Kidney (tissue), 14 donors: ENCODE data around the gene RND3. TPM values are rescaled to one million over a fixed set of nuclear protein-coding genes. Genes with fewer than 3 reads are reported as not detected.

Experiments
- DNase-seq, 5 donors: peaks; one replicate each; pipeline ENCODE4 v3.0.0-alpha.2; 2013 to 2020
- FAIRE-seq: peaks from 2 replicates; lab custom pipeline; 2012; peaks lifted over from hg19 to GRCh38; lab: Jason Lieb, UNC
- H3K27ac ChIP-seq, 2 donors: one replicate each; pipeline ENCODE4 v1.7.0; 2013; ENCODE audit warnings: low read depth in 2 of 2, low read length in 2 of 2, inconsistent platforms in 1 of 2
- H3K27me3 ChIP-seq: one replicate; pipeline ENCODE4 v1.7.1; 2013; ENCODE audit warnings: low read length, inconsistent platforms; ENCODE audit not compliant: control insufficient read depth, insufficient read depth
- H3K36me3 ChIP-seq, 3 donors: one replicate each; pipeline versions ENCODE4 v1.7.0 to v1.7.1; 2013; ENCODE audit warnings: low read length in 3 of 3, control low read depth in 1 of 3, inconsistent platforms in 1 of 3; ENCODE audit not compliant: insufficient read depth in 3 of 3, control insufficient read depth in 2 of 3
- H3K4me1 ChIP-seq, 3 donors: one replicate each; pipeline versions ENCODE4 v1.7.0 to v1.7.1; 2013; ENCODE audit warnings: low read length in 3 of 3, inconsistent platforms in 1 of 3, low read depth in 1 of 3; ENCODE audit not compliant: control insufficient read depth in 2 of 3, insufficient read depth in 2 of 3
- H3K4me3 ChIP-seq, 3 donors: one replicate each; pipeline versions ENCODE4 v1.7.0 to v1.8.1; 2013; ENCODE audit warnings: low read length in 3 of 3, control low read depth in 1 of 3, inconsistent platforms in 1 of 3
- H3K9ac ChIP-seq, 3 donors: one replicate each; pipeline versions ENCODE4 v1.7.0 to v1.7.1; 2013; ENCODE audit warnings: low read length in 3 of 3, control low read depth in 1 of 3, inconsistent platforms in 1 of 3
- H3K9me3 ChIP-seq, 3 donors: one replicate each; pipeline versions ENCODE4 v1.7.0 to v1.7.1; 2013; ENCODE audit warnings: low read length in 3 of 3, control low read depth in 1 of 3, inconsistent platforms in 1 of 3; ENCODE audit not compliant: control insufficient read depth in 2 of 3, insufficient read depth in 1 of 3
- CTCF ChIP-seq: IDR thresholded peaks from 3 replicates; pipeline ENCODE4 v1.5.1; 2012; ENCODE audit warnings: mild to moderate bottlenecking, moderate library complexity, borderline replicate concordance; ENCODE audit not compliant: insufficient read depth; ENCODE audit errors: extremely low read depth
- intact Hi-C: fragments of 100-400 bp; cut with DNase I; formaldehyde crosslinking; loops from one replicate; pipeline ENCODE4 v1.11.1; 2022
- polyA plus RNA-seq: library from polyadenylated mRNA; stranded (reverse); fragments of 350-450 nt; fragmentation: Illumina TruSeq; extraction: RNeasy Lipid Tissue Mini Kit (QIAGEN cat#74804); gene quantifications from one replicate; pipeline ENCODE4 v1.2.3, GENCODE V29; 2014; ENCODE audit warnings: low read depth, low replicate concordance; ENCODE audit not compliant: insufficient read depth
- total RNA-seq: library from RNA; stranded (reverse); fragmentation: NEBNext Ultra II Directional; extraction: Animal tissue kit (Norgen Biotek cat#: 25700); gene quantifications from one replicate; pipeline ENCODE4 v1.2.1, GENCODE V29; 2021
- donor health status: control.
- donor health status: control.
- donor health status: control.
- donor health status: control.
- donor health status: control.
- donor health status: DM: yes; HTN: yes; CAD: no.
- donor health status: Normal renal cell carcinoma (clear cell type).

The RND3 gene
- total and polyA plus RNA-seq, 2 donors from 2014 or later: 6.5 to 26.1 TPM

GRCh38 chr2:150473767-150474166 is 13.7 kb downstream of the RND3 start:
- H3K9ac ChIP-seq: no peak overlapping the region
- H3K27me3 ChIP-seq: no peaks in the 10 kb centered on the region
- intact Hi-C loops: no loop called here
- no peak for TF ChIP-seq CTCF
- H3K4me3 ChIP-seq: no peak overlapping the region
- H3K9me3 ChIP-seq: no peaks in the 10 kb centered on the region
- no peak for FAIRE-seq
- H3K27ac ChIP-seq: no peak overlapping the region
- H3K36me3 ChIP-seq: peaks cover 0 to 5% (median 2%) of the 10 kb centered on the region in 3 donors
- peaks cover 0 to 22% (median 6%) of the 10 kb centered on the region in 3 donors for H3K4me1 ChIP-seq
- DNase-seq: no peak

- intact Hi-C loops: no loop called here
- DNase-seq (peak in 1 of 5 donors; percentile 91), FAIRE-seq (peak; percentile 29)
- Histone ChIP-seq H3K9ac (no peak overlapping the region), H3K27ac (no peak overlapping the region), H3K4me1 (peaks cover 0 to 10% (median 6%) of the 10 kb centered on the region in 3 donors), H3K4me3 (no peak overlapping the region), H3K9me3 (no peaks in the 10 kb centered on the region), H3K36me3 (peaks cover 0 to 5% (median 2%) of the 10 kb centered on the region in 3 donors), H3K27me3 (no peaks in the 10 kb centered on the region)
- TF ChIP-seq CTCF: no peak
Observed at GRCh38 chr2:150472511-150472899, 15.0 kb downstream of the RND3 start.

- TF ChIP-seq CTCF: no peak
- no peaks in the 10 kb centered on the region for H3K9me3 ChIP-seq
- no peak overlapping the region for H3K9ac ChIP-seq
- peaks cover 0 to 5% (median 2%) of the 10 kb centered on the region in 3 donors for H3K36me3 ChIP-seq
- DNase-seq (no peak), FAIRE-seq (no peak)
- intact Hi-C loops: no loop called here
- H3K27me3 ChIP-seq: no peaks in the 10 kb centered on the region
- no peak overlapping the region for H3K4me3 ChIP-seq
- peaks cover 0 to 10% (median 6%) of the 10 kb centered on the region in 3 donors for H3K4me1 ChIP-seq
- H3K27ac ChIP-seq: no peak overlapping the region
Observed at GRCh38 chr2:150471813-150472510, 15.5 kb downstream of the RND3 start.
